ENCODE data around the gene INHBB.
A peak's percentile ranks its signal among the peaks of the same experiment; 100 is the strongest.

INHBB gene

DNA sequence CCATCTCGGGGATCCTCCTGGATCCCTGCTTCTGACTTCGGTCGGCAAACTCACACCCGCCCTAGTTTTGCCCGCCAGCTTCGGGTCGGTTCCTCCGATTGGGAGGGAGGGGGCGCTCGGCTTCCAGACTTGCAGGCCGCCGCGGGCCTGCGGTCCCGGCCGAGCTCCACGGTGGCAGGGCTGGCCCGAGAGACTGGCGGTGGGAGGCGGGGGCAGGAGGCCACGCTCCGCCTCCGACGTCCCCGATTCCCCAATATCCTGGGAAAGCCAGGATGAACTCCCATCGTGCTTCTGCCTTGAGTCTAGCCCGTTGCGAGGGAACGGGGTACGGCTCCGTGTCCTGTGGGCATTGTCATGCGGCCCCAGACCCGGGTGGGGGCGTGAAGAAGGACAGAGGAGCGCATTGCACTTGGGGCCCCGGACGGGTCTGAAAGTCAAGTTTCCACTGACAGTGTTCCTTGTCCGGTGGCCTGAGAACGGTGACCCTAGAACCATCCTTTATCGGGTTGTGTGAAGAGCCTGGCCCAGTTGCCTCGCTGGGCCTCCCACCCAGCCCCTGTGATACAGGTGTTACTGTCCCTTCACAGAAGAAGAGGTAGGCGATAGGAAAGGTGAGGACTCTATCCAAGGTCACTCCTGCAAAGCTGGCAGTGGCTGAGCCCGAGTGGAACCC lies 2.4 kb upstream of the INHBB start:
- peak; percentile 62 for DNase-seq

DNA sequence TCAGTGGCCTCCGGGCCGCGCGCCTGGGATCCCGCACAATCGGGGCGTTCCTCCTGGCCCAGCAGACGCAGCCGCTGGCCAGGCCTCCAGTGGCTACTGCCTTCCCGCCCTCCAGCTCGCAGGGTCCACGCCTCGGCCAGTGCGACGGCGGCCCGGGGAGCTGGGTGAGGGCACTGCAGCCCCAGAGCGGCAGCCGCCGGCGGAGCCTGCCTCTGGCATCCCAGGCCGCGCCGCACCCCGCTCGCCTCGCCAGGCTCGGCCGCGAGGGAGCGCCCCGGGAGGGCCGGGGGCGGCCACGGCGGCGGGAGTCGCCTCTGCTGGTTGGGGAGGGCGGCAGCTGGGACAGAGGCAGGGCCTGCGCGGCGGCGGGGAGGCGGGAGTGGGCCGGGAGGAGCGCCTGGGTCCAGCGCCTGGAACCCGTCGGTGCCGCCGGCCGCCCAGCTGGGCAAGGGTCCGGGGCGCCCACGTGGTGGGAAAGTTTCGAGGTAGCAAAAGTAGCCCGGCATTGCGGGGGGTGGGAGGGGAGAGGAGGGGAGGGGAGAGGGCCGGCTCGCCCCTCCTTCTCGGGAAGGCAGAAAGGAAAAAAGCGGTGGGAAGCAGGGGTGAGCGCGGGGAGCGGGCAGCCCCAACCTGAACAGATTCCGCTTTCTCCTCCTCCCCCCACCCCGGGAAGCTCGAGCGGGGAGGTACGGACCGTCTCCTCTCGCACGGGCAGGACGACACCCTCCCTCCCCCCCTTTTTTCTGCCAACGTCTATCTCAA lies 1.5 kb upstream of the INHBB start:
- peak; percentile 28 for DNase-seq

DNA sequence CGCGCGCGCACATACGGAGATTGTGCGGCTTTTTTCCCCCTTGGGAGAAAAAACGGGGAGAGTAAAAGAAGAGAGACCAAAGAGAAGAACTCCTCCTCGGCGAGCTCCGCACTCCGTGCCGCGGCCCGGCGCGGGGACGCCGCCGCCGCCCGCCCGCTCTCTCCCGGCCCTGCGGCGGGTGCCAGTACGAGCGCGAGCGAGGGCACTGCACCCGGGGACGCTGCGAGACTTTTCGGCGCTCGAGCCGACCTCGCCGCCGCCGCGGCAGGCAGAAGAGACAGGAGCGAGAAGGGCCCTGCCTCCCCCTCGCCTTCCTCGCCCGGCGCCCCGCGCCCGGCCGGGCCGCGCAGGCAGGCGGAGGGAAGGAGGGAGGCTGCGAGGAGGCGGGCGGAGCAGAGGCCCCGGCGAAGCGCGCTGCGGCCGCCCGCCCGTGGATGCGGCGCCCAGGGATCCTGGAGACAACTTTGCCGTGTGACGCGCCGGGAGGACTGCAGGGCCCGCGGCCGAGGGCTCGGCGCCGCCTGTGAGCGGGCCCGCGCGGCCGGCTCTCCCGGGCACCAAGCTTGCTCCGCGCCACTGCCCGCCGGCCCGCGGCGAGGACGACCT lies 857 bp upstream of the INHBB start:
- peak; percentile 53 for DNase-seq

DNA sequence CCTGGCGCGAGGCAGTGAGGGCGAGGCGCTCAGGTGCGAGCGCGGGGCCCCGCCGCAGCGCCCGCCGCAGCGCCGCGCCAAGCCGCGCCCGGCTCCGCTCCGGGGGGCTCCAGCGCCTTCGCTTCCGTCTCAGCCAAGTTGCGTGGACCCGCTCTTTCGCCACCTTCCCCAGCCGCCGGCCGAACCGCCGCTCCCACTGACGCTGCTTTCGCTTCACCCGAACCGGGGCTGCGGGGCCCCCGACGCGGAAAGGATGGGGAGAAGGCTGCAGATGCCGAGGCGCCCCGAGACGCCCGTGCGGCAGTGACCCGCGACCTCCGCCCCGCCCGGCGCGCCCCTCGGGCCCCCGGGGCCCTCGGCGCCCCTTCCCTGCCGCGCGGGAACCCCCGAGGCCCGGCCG lies 328 bp upstream of the INHBB start:
- DNase-seq = peak; percentile 53

DNA sequence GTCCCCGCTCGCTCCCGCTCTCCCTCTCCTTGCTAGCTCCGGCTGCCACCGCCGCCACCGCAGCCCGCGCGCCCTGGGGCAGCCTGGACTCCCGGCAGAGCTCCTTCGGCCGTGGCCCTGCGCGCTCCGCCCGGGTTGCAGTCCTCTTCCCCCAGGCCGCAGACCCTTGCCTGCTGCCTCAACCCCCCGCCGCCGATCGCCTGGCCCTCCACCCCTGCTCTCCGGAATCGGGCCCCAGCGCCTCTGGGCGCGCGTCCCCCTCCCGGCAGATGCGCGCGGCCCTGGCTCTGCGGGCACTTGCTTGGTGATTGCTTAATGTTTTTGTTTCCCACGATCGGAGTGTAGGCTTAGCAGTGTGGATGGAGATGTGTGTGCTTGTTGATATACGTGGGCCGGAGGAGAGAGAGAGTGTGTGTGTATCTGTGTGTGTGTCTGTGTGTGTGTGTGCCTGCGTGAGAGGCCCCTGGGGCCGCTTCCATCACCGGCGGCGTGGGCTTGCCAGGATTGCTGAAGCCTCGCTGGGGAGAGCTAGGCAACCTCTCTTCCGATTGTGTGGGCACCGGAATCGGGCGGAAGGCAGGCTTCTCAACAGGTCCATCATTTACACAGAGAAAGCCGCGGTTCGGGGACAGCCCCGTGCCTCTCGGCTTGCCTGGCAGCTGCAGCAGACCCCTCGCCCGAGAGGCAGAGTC lies 877 bp downstream of the INHBB start:
- DNase-seq = peak; percentile 44

DNA sequence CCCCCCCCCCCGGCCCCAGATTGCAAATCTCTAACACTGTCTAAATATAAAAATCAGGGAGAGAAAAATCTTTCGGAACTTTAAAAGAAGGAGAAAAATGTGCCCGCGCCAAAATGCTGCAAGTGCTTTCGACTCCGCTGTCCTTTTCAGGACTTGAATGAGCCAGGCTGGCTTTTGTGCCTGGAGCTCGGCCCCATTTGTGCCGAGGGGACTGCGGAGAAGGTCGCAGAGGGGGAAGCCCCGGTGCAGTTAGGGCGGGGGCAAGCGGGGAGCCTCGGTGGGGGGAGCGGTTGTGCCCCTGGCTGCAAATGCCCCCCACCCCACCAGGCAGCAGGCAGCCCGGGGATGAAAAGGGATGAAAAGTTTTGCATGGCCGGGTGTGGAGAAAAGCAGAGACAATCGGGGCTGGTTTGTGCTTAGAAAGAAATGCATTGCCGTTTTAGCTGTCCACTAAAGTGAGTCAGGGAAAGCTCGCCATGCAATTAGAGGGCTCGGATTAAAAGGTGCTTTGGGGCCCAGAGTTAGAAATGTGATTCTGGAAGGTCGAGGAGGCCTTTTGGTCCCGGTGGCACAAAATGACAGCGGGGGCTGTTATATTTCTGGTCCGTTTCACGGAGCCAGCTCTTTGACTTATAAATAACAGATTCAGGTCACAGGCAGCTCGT lies 1.6 kb downstream of the INHBB start:
- no peak for DNase-seq

DNA sequence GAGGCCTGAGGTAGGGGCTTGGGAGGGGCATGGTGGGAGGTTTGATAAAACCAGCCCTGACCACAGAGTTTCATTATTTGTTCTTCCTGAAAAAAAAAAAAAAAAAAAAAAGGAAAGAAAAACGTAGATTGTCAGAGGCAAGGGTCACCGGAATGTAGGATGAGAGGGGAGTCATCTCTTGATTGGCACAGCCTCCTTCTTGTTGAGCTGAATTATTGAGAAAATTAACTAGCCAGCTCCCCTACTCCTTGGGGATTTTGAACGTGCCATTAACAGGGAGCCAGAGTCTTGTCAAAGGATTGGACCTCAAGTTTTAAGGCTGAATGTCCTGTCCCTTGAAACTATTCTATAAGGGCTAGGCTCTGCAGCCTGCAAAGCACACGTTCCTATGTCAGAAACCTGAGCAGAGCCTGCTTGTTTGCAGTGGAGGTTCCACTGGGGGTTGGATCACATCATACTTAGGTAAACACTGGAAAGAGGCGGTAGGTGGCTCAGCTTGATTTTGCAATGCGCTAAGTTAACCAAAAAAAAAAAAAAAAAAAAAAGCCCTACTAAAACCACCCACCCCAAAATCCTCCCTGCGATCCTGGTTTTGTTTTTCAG lies 2.3 kb downstream of the INHBB start:
- peak; percentile 38 for DNase-seq

DNA sequence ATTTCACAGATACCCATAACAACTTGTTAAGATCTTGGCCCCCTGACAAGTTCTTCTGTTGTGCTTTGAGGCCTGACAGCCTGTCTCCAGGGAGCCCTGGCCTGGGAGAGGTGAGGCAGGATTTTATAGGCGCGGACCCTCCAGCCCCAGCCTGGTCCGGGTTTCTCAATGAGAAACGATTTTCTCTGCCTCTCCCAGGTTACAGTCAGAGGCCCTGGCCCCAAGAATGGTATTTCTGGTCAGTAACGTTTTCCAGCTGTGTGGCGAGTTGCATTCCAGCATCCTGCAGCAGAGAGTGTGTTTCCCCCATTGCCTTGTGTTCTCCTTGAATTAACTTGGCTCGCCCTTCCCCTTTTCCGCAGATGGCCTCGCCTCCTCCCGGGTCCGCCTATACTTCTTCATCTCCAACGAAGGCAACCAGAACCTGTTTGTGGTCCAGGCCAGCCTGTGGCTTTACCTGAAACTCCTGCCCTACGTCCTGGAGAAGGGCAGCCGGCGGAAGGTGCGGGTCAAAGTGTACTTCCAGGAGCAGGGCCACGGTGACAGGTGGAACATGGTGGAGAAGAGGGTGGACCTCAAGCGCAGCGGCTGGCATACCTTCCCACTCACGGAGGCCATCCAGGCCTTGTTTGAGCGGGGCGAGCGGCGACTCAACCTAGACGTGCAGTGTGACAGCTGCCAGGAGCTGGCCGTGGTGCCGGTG lies 3.0 kb downstream of the INHBB start:
- DNase-seq = no peak

DNA sequence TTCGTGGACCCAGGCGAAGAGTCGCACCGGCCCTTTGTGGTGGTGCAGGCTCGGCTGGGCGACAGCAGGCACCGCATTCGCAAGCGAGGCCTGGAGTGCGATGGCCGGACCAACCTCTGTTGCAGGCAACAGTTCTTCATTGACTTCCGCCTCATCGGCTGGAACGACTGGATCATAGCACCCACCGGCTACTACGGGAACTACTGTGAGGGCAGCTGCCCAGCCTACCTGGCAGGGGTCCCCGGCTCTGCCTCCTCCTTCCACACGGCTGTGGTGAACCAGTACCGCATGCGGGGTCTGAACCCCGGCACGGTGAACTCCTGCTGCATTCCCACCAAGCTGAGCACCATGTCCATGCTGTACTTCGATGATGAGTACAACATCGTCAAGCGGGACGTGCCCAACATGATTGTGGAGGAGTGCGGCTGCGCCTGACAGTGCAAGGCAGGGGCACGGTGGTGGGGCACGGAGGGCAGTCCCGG lies 3.5 kb downstream of the INHBB start:
- no peak for DNase-seq

DNA sequence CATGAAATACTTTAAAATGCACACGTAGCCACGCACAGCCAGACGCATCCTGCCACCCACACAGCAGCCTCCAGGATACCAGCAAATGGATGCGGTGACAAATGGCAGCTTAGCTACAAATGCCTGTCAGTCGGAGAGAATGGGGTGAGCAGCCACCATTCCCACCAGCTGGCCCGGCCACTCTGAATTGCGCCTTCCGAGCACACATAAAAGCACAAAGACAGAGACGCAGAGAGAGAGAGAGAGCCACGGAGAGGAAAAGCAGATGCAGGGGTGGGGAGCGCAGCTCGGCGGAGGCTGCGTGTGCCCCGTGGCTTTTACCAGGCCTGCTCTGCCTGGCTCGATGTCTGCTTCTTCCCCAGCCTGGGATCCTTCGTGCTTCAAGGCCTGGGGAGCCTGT lies 4.1 kb downstream of the INHBB start:
- DNase-seq = no peak

DNA sequence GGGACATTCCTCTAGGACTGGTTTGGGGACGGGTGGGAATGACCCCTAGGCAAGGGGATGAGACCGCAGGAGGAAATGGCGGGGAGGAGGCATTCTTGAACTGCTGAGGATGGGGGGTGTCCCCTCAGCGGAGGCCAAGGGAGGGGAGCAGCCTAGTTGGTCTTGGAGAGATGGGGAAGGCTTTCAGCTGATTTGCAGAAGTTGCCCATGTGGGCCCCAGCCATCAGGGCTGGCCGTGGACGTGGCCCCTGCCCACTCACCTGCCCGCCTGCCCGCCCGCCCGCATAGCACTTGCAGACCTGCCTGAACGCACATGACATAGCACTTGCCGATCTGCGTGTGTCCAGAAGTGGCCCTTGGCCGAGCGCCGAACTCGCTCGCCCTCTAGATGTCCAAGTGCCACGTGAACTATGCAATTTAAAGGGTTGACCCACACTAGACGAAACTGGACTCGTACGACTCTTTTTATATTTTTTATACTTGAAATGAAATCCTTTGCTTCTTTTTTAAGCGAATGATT lies 4.9 kb downstream of the INHBB start:
- DNase-seq = no peak

DNA sequence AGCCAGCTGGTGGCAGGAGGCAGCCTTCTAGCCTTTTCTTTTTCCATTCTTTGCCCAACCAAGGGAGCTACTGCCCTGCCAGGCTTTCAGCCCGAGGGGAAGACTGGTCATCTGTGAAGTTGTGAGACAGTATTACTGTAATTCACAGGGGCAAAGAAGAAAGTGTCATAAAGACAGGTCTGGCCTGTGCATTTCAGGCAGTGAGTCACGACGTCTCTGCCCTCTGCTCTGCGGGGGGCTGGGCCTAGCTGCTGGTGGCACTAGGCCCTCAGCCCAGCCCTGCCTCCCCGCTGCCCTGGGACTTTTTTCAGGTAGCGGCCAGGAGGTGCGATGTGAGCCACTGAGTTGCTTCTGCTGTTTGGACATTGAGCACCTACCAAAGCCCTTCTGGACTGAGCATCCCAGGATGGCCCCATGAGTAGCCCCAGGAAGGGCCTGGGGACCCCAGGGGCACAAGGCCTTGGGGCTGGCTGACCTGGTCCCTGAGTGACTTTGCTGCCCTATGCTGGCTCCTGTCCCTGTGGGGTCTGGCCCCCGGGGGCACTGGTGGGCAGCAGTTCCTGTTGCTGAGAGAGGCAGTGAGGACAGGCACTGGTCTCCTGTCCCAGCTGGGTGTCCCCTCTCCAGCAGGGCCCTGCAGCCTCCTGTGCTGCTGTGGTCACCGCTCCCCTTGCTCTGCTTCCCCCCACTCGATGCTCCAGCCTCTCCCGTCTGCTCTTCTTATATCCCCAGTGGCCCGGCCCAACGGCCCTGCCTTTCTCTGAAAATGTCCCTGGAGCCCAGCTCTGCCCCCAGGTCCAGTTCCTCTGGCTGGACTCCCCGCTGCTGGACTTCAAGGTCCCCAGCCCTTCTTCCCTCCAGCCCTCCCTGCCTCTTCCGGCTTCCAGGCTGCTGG lies 7.0 kb downstream of the INHBB start:
- no peak for DNase-seq

DNA sequence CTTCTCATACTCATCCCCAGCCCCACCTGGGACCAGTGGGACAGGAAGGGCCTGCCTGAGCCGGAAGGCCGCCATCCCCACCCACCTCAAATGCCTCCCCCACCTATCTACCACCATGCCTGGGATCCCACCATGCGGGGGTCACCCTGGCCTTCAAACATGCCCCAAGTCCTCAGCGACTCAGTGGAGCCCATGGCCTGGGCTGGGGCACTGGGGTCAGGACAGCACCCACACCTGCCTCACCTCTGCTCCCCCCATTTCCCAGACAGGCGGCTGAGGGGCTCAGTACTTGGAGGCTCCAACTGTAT lies 7.6 kb downstream of the INHBB start:
- no peak for DNase-seq

DNA sequence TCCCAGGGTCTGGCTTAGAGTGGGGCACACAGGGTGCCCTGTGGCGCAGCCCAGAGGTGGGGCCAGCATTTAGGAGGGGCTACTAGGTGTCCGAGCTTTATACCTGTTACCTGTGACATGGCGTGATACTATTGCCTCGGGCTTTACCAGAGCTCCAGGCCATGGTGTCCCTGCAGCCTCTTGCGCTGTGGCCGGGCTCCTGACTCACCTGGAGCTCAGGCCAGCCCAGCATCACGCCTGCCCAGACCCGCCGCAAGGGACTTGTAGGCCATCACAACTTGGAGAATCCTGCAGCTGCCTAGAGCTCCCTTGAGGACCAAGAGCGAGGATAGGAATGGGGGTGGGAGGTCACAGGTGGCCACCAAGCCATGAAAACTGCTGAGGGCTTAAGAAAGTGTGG lies 8.0 kb downstream of the INHBB start:
- DNase-seq = no peak

DNA sequence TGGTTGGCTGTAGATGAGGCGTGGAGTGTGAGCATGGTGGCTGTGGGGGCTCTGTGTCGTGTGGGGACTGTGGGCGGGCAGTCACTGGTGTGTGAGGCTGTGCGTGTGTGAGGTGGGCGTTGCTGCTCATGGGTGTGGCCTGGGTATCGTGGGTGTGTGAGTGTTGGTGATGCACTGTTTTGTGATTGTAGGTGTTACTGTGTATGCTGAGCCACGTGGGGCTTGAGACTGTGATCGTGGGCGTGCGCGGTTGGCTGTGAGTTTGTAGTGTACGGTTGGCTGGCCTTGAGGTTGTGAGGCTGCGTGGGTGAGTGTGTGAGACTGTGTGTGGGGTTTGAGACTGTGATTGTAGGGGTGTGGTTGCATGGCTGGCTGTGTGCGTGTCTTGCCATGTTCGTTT lies 8.5 kb downstream of the INHBB start:
- no peak for DNase-seq

DNA sequence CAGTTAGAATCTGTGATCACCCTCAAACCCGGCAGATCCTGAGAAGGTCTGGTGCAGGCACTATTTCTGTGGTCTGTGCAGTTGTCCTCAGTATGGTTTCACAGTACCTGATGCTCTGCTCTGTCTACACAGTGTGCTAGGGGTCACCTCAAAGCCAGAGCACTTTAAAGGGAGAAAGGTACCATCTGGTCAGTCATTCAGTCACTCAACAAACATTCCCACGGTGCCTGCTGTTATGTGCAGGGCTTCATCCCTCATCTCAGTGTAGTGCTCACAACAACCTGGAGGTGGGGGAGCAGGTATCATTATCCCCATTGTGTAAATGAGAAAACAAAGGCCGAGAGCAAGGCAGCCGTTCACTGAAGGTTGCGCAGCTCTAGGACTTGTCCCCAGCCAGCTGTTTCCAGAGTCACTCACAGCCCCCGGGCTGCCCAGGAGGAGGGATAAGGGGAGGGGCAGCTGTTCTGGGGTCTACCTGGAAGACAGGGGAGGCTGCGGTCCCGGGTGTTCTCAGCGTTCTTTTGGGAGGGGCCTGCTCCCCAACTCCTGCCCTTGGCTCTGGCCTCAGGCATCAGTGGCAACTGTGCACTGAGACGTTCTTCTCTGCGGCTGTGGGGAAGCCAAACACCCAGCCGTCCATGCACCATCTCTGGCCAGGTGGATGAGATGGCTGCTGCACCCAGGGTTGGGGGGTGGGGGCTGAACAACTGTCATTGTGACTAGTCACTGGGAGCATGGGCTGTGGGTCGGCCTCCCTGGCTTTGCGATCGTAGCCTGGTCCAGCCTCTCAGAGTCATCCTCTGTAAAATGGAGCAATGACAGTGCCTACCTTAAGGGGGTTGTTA lies 9.2 kb downstream of the INHBB start:
- DNase-seq = no peak

DNA sequence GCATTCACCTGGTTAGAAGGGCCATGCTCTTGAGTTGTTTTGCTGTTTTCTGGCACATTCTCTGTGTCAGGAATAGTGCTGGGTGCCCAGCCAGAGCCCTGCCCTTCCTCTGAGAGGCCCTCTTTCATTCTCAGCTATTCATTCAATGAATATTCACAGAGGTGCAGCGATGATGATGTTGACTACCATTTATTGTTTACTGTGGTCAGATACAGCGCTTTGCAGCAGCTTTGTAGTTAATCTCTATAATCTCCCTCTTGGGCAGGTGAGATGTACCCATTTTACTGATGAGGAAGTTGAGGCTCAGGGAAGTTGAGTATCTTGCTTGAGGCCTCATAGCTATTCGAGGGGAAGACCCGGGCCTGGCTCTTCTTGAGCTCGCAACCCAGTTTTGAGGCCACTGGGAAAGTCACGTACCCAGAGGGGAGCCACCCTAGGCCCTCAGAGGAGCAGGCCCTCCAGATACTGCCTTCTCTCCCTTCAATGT lies 9.9 kb downstream of the INHBB start:
- no peak for DNase-seq

DNA sequence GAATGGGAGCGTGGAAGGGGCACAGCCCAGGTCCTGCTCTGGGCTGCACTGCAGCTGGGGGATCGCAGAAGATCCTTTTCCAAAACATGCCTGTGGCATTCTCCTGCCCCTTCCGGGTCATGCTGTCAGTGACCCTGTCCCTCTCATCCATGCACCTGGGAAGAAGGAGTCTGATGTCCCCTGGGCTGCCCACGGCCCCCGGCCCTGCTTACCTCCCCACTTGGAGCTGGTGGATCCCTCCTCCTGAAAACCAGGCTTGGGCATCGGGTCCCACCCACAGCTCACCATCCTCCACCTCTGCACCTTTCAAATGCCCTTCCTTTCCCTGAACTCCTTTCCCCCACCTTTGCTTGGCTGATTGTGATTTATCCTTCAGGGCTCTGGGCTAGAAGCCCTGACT lies 11.8 kb downstream of the INHBB start:
- no peak for DNase-seq

DNA sequence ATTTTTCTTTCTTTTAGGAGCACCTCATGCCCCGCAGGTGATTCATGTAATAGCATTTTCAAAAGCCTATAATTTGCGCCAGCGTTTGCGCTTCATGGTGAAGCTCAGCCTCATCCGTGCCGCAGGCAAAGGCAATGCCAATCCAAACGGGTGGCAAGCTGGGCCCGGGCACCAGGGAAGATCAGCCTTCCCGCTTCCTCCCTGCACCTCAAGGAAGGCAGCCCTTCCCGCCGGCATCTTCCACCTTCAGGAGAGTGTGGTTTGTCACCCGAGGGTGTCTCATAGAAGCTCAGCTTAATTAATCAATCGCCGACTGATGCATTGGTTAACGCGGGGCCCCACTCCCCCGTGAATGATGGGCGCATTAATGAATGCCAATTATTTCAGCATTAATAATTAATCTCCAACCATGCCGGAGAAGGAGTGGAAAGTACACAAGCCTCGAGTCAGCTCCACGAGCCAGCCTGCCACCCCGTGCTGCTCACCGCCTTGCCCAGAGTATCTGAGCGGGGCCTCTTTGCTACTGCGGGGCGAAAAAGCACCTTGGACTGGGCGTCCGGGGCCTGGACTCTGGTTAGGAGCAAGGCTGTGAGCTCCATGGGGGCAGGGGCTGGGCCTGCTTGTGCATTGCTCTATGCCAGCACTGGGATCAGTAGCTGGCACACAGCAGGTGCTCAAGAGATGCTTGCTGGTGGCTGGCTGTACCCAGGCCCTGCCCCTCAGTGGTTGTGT lies 13.0 kb downstream of the INHBB start:
- DNase-seq = peak; percentile 13
